ENCODE measurements around the gene HMGXB3.
A peak's percentile ranks its signal among the peaks of the same experiment; 100 is the strongest.

Gene HMGXB3

GRCh38 chr5:149979896-149980295 is 20.6 kb upstream of the HMGXB3 start:
- FAIRE-seq (no peak), DNase-seq (ENCODE audit: insufficient read length, low spot score) (no peak)

GRCh38 chr5:149981206-149981605 is 19.3 kb upstream of the HMGXB3 start:
- FAIRE-seq (no peak), DNase-seq (ENCODE audit: insufficient read length, low spot score) (no peak)

- no peak for FAIRE-seq
- DNase-seq (ENCODE audit: insufficient read length, low spot score), result no peak
Measured at GRCh38 chr5:149982505-149982904, 18.0 kb upstream of the HMGXB3 start.

- FAIRE-seq, result no peak
- no peak for DNase-seq (ENCODE audit: insufficient read length, low spot score)
Measured at GRCh38 chr5:149988126-149988525, 12.4 kb upstream of the HMGXB3 start.

- peak; percentile 60 for FAIRE-seq
- peak; percentile 78 for DNase-seq (ENCODE audit: insufficient read length, low spot score)
Measured at GRCh38 chr5:149990518-149991376, 9.8 kb upstream of the HMGXB3 start.

GRCh38 chr5:149993471-149993870 is 7.1 kb upstream of the HMGXB3 start:
- FAIRE-seq (no peak), DNase-seq (ENCODE audit: insufficient read length, low spot score) (no peak)

- no peak for FAIRE-seq
- no peak for DNase-seq (ENCODE audit: insufficient read length, low spot score)
Measured at GRCh38 chr5:149995385-149996204, 4.9 kb upstream of the HMGXB3 start.

- no peak for DNase-seq (ENCODE audit: insufficient read length, low spot score)
- FAIRE-seq, result no peak
Measured at GRCh38 chr5:149996205-149996890, 4.2 kb upstream of the HMGXB3 start.

- FAIRE-seq, result no peak
- DNase-seq (ENCODE audit: insufficient read length, low spot score), result no peak
Measured at GRCh38 chr5:149998281-149998680, 2.3 kb upstream of the HMGXB3 start.

GRCh38 chr5:149999359-149999758 is 1.2 kb upstream of the HMGXB3 start:
- DNase-seq (ENCODE audit: insufficient read length, low spot score) (no peak), FAIRE-seq (no peak)

- FAIRE-seq, result no peak
Measured at GRCh38 chr5:149999866-150000255, 678 bp upstream of the HMGXB3 start.

GRCh38 chr5:150000990-150001659 is 586 bp downstream of the HMGXB3 start:
- FAIRE-seq, result no peak
- DNase-seq (ENCODE audit: insufficient read length, low spot score), result no peak

More at GRCh38 chr5:149999866-150000255, 678 bp upstream of the HMGXB3 start:
- DNase-seq (ENCODE audit: insufficient read length, low spot score), result no peak

- DNase-seq (ENCODE audit: insufficient read length, low spot score) (peak; percentile 64), FAIRE-seq (no peak)
Measured at GRCh38 chr5:150001660-150002486, 1.3 kb downstream of the HMGXB3 start.

- no peak for FAIRE-seq
Measured at GRCh38 chr5:150006318-150006717, 5.8 kb downstream of the HMGXB3 start.

GRCh38 chr5:150007050-150007449 is 6.5 kb downstream of the HMGXB3 start:
- no peak for DNase-seq (ENCODE audit: insufficient read length, low spot score)
- FAIRE-seq, result no peak

More at GRCh38 chr5:150006318-150006717, 5.8 kb downstream of the HMGXB3 start:
- no peak for DNase-seq (ENCODE audit: insufficient read length, low spot score)

- FAIRE-seq, result no peak
- no peak for DNase-seq (ENCODE audit: insufficient read length, low spot score)
Measured at GRCh38 chr5:150009671-150010387, 9.3 kb downstream of the HMGXB3 start.

GRCh38 chr5:150013931-150014330 is 13.4 kb downstream of the HMGXB3 start:
- FAIRE-seq (no peak), DNase-seq (ENCODE audit: insufficient read length, low spot score) (no peak)

GRCh38 chr5:150014456-150014855 is 13.9 kb downstream of the HMGXB3 start:
- no peak for DNase-seq (ENCODE audit: insufficient read length, low spot score)
- peak; percentile 69 for FAIRE-seq

- DNase-seq (ENCODE audit: insufficient read length, low spot score) (no peak), FAIRE-seq (no peak)
Measured at GRCh38 chr5:150015415-150015814, 14.9 kb downstream of the HMGXB3 start.

All from HTR-8/SVneo (cell line).